ENCODE results near the gene LCORL.
A peak's percentile ranks its signal among the peaks of the same experiment; 100 is the strongest.

LCORL gene

GRCh38 chr4:17823871-17824669, 197.5 kb downstream of the LCORL start:
- no peak for DNase-seq

- DNase-seq = peak; percentile 55
These were observed 204.5 kb downstream of the LCORL start for GRCh38 chr4:17817027-17817426.

GRCh38 chr4:17816142-17816541, 205.4 kb downstream of the LCORL start:
- DNase-seq = no peak

- DNase-seq = peak; percentile 30
These were observed 207.4 kb downstream of the LCORL start for GRCh38 chr4:17814140-17814539.

GRCh38 chr4:17812801-17813200, 208.8 kb downstream of the LCORL start:
- no peak for DNase-seq

GRCh38 chr4:17812125-17812524, 209.4 kb downstream of the LCORL start:
- DNase-seq = no peak

- DNase-seq = peak; percentile 24
These were observed 210.4 kb downstream of the LCORL start for GRCh38 chr4:17811078-17811603.

- peak; percentile 95 for DNase-seq
These were observed 211.1 kb downstream of the LCORL start, which contains the start of the genes DCAF16 and NCAPG for GRCh38 chr4:17810260-17811077. Gene DCAF16, minus strand, starts transcription at chr4:17810757. Its CDS starts 6,616 bp downstream, at chr4:17804141. Gene NCAPG, plus strand, starts transcription at chr4:17810979. Its CDS starts 99 bp downstream, at chr4:17811078.

- no peak for DNase-seq
These were observed 211.9 kb downstream of the LCORL start for GRCh38 chr4:17809667-17810066.

- DNase-seq = no peak
These were observed 214.1 kb downstream of the LCORL start for GRCh38 chr4:17807446-17807845.

- DNase-seq = no peak
These were observed 215.9 kb downstream of the LCORL start for GRCh38 chr4:17805580-17806155.

GRCh38 chr4:17797808-17798207, 223.7 kb downstream of the LCORL start:
- DNase-seq = no peak

GRCh38 chr4:17794730-17795129, 226.8 kb downstream of the LCORL start:
- DNase-seq = no peak
